Suprapubic skin (tissue), 3 donors: Measurements from ENCODE around the gene CYP2W1.

Source experiments
- CTCF ChIP-seq, 2 donors: fragments of 200-600 bp in 1 of 2; fragments of 450-650 bp in 1 of 2; sonication (generic) in 1 of 2; IDR thresholded peaks; one replicate each; pipeline ENCODE4 v1.5.1; 2016 to 2019; ENCODE audit warnings: antibody characterized with exemption in 2 of 2, mild to moderate bottlenecking in 1 of 2, moderate library complexity in 1 of 2
- POLR2AphosphoS5 ChIP-seq, 3 donors: sonication (generic); formaldehyde crosslinking; IDR thresholded peaks; one replicate each; pipeline ENCODE4 v1.6.1; 2017; ENCODE audit warnings: antibody characterized with exemption in 3 of 3

GRCh38 chr7:946256-946996 is 36.6 kb upstream of the CYP2W1 start:
- TF ChIP-seq POLR2AphosphoS5 (IDR thresholded peaks at IDR 0.05), result no peak
- TF ChIP-seq CTCF (IDR thresholded peaks at IDR 0.05), result no peak
